ENCODE results near the gene DTNBP1.

- no peak for TF ChIP-seq CTCF (IDR thresholded peaks at IDR 0.05)
- TF ChIP-seq POLR2A (IDR thresholded peaks at IDR 0.05): no peak
Observed at GRCh38 chr6:15522427-15522826, 140.4 kb downstream of the DTNBP1 start.
